CD14-positive monocyte (primary cell): ENCODE measurements around the gene TFPT. TPM values are rescaled to one million over a fixed set of nuclear protein-coding genes. Genes with fewer than 3 reads are reported as not detected.

ENCODE experiments used
- DNase-seq, 3 donors: peaks; one replicate each; pipeline ENCODE4 v3.0.0-alpha.2; 2011 to 2022
- H2AFZ ChIP-seq: 2 replicates; pipeline ENCODE4 v1.6.0; 2012; ENCODE audit warnings: mild to moderate bottlenecking, low read depth, low read length, inconsistent platforms; ENCODE audit not compliant: insufficient read depth, poor library complexity, severe bottlenecking
- H3K27ac ChIP-seq, 2 donors: 1 replicate in 1 of 2; 2 replicates in 1 of 2; pipeline ENCODE4 v1.5.1; 2012 to 2013; ENCODE audit warnings: low read length in 2 of 2, control low read depth in 1 of 2, inconsistent platforms in 1 of 2, low read depth in 1 of 2, mild to moderate bottlenecking in 1 of 2
- H3K27me3 ChIP-seq, 2 donors: one replicate each; pipeline versions ENCODE4 v1.6.0 to v1.6.1; 2011 to 2013; ENCODE audit warnings: low read length in 2 of 2; ENCODE audit not compliant: control insufficient read depth in 2 of 2, insufficient read depth in 2 of 2
- H3K36me3 ChIP-seq, 2 donors: replicated peaks in 1 of 2; 1 replicate in 1 of 2; 2 replicates in 1 of 2; pipeline versions ENCODE4 v1.5.1 to v1.6.1; 2012 to 2013; ENCODE audit warnings: low read length in 2 of 2, control low read depth in 1 of 2, inconsistent platforms in 1 of 2, mild to moderate bottlenecking in 1 of 2; ENCODE audit not compliant: insufficient read depth in 2 of 2, control insufficient read depth in 1 of 2
- H3K4me1 ChIP-seq, 2 donors: 1 replicate in 1 of 2; 2 replicates in 1 of 2; pipeline versions ENCODE4 v1.5.1 to v1.6.1; 2012 to 2013; ENCODE audit warnings: low read length in 2 of 2, control low read depth in 1 of 2, inconsistent platforms in 1 of 2, mild to moderate bottlenecking in 1 of 2, moderate library complexity in 1 of 2; ENCODE audit not compliant: insufficient read depth in 2 of 2, control insufficient read depth in 1 of 2
- H3K4me2 ChIP-seq: replicated peaks from 2 replicates; pipeline ENCODE3; 2012; ENCODE audit warnings: low read length, moderate library complexity, mild to moderate bottlenecking; ENCODE audit not compliant: poor library complexity, severe bottlenecking; ENCODE audit errors: extremely low read depth
- H3K4me3 ChIP-seq, 3 experiments: fragments of 200-600 bp in 1 of 3; sonication (generic) in 1 of 3; replicated peaks in 1 of 3; 1 replicate in 2 of 3; 2 replicates in 1 of 3; pipeline ENCODE4 v1.5.1; 2011 to 2013; ENCODE audit warnings: low read length in 3 of 3, mild to moderate bottlenecking in 3 of 3, control low read depth in 2 of 3, low read depth in 2 of 3, inconsistent platforms in 1 of 3, moderate library complexity in 1 of 3
- H3K79me2 ChIP-seq: 2 replicates; pipeline ENCODE4 v1.6.0; 2012; ENCODE audit warnings: mild to moderate bottlenecking, control low read depth, inconsistent platforms, low read length, moderate library complexity; ENCODE audit not compliant: insufficient read depth
- H3K9ac ChIP-seq: 2 replicates; pipeline ENCODE4 v1.6.0; 2017; ENCODE audit warnings: low read length, mild to moderate bottlenecking; ENCODE audit not compliant: insufficient read depth, poor library complexity, severe bottlenecking
- H3K9me3 ChIP-seq, 2 donors: replicated peaks in 1 of 2; 1 replicate in 1 of 2; 2 replicates in 1 of 2; pipeline versions ENCODE4 v1.5.1 to v1.6.1; 2012 to 2013; ENCODE audit warnings: low read length in 2 of 2, control low read depth in 1 of 2; ENCODE audit not compliant: control insufficient read depth in 1 of 2, insufficient read depth in 1 of 2
- H4K20me1 ChIP-seq: 2 replicates; pipeline ENCODE4 v1.6.0; 2012; ENCODE audit warnings: mild to moderate bottlenecking, low read length, control low read depth, moderate library complexity; ENCODE audit not compliant: insufficient read depth
- H3K27ac Mint-ChIP-seq, 7 donors: one replicate each; pipeline ENCODE4 v1.8.0; 2020; ENCODE audit warnings: mild to moderate bottlenecking in 7 of 7, mixed read lengths in 7 of 7, moderate library complexity in 6 of 7, inconsistent platforms in 2 of 7
- H3K27me3 Mint-ChIP-seq, 3 donors: one replicate each; pipeline ENCODE4 v1.8.0; 2021 to 2022; ENCODE audit warnings: low read depth in 3 of 3, mild to moderate bottlenecking in 3 of 3, mixed read lengths in 3 of 3, moderate library complexity in 3 of 3, inconsistent platforms in 1 of 3
- H3K36me3 Mint-ChIP-seq, 2 donors: one replicate each; pipeline ENCODE4 v1.8.0; 2020; ENCODE audit warnings: mixed read lengths in 2 of 2, inconsistent platforms in 1 of 2, mild to moderate bottlenecking in 1 of 2
- H3K4me1 Mint-ChIP-seq: one replicate; pipeline ENCODE4 v1.8.0; 2020; ENCODE audit warnings: mild to moderate bottlenecking, mixed read lengths
- H3K4me3 Mint-ChIP-seq, 2 donors: one replicate each; pipeline ENCODE4 v1.8.0; 2020; ENCODE audit warnings: mild to moderate bottlenecking in 2 of 2, mixed read lengths in 2 of 2, moderate library complexity in 1 of 2
- H3K9me3 Mint-ChIP-seq, 7 donors: one replicate each; pipeline ENCODE4 v1.8.0; 2020 to 2022; ENCODE audit warnings: mixed read lengths in 7 of 7, mild to moderate bottlenecking in 6 of 7, moderate library complexity in 6 of 7, inconsistent platforms in 2 of 7
- CTCF ChIP-seq: fragments of 200-600 bp; IDR thresholded peaks from one replicate; pipeline ENCODE4 v1.8.0; 2022; ENCODE audit warnings: antibody characterized with exemption, mild to moderate bottlenecking
- WGBS: methylation state at CpG from one replicate; pipeline ENCODE4 v1.1.5; 2013; ENCODE audit warnings: missing lambda C conversion rate; ENCODE audit not compliant: insufficient coverage; 5-methylcytosine and 5-hydroxymethylcytosine counted together
- intact Hi-C, 2 donors: fragments of 100-400 bp; cut with micrococcal nuclease; formaldehyde crosslinking; loops; one replicate each; pipeline versions ENCODE4 v1.15.0 to v1.15.1; 2023
- polyA plus RNA-seq, 3 donors: library from polyadenylated mRNA; depleted of rRNA in 1 of 3; unstranded in 2 of 3; stranded (reverse) in 1 of 3; fragments of 300-500 nt in 2 of 3; fragments of >200 nt in 1 of 3; fragmentation: Illumina TruSeq in 2 of 3; gene quantifications; 1 replicate in 2 of 3; 2 replicates in 1 of 3; pipeline ENCODE4 v1.2.3, GENCODE V29; 2012 to 2021

Gene TFPT
- polyA plus RNA-seq, 3 donors: 7.0 to 11.5 (median 9.5) TPM

GRCh38 chr19:54121259-54121658 lies 5.8 kb upstream of the TFPT start:
- WGBS: 94% methylated on average over 7 of the region's 10 CpGs
- no peaks in the 10 kb centered on the region for H4K20me1 ChIP-seq
- H3K4me3 ChIP-seq: no peak overlapping the region
- intact Hi-C loops: no loop called here
- no peak overlapping the region for H3K4me2 ChIP-seq
- H3K4me3 Mint-ChIP-seq: no peak overlapping the region
- H3K4me1 Mint-ChIP-seq: peaks cover 6% of the 10 kb centered on the region
- H3K36me3 ChIP-seq: peaks cover 64 to 79% of the 10 kb centered on the region in 2 donors
- H3K9ac ChIP-seq: no peak overlapping the region
- H3K27me3 Mint-ChIP-seq: peaks cover 0 to 3% (median 0%) of the 10 kb centered on the region in 3 donors
- H2AFZ ChIP-seq: no peak overlapping the region
- peaks cover 74 to 81% of the 10 kb centered on the region in 2 donors for H3K36me3 Mint-ChIP-seq
- H3K9me3 Mint-ChIP-seq: no peaks in the 10 kb centered on the region
- peak overlapping the region in 1 of 7 donors; percentile 24 for H3K27ac Mint-ChIP-seq
- H3K4me1 ChIP-seq: peaks cover 2 to 4% of the 10 kb centered on the region in 2 donors
- no peaks in the 10 kb centered on the region for H3K27me3 ChIP-seq
- peaks cover 13% of the 10 kb centered on the region for H3K79me2 ChIP-seq
- H3K9me3 ChIP-seq: no peaks in the 10 kb centered on the region
- no peak overlapping the region for H3K27ac ChIP-seq
- no peak for DNase-seq
- TF ChIP-seq CTCF: no peak

GRCh38 chr19:54114340-54115108 lies 933 bp downstream of the TFPT start:
- Histone ChIP-seq H3K36me3 (peaks cover 23 to 40% of the 10 kb centered on the region in 2 donors), H3K9ac (peak overlapping the region; percentile 71)
- 3% methylated on average over 27 of the region's 28 CpGs for WGBS

More at GRCh38 chr19:54114340-54115108, 933 bp downstream of the TFPT start:
- peaks cover 19 to 27% of the 10 kb centered on the region in 2 donors for H3K4me1 ChIP-seq
- Mint-ChIP-seq H3K36me3 (peaks cover 33 to 54% of the 10 kb centered on the region in 2 donors), H3K27ac (peak overlapping the region; percentile 94 to 98 (median 98)), H3K4me1 (peaks cover 29% of the 10 kb centered on the region), H3K9me3 (no peaks in the 10 kb centered on the region), H3K27me3 (peaks cover 0 to 3% (median 0%) of the 10 kb centered on the region in 3 donors), H3K4me3 (peak overlapping the region; percentile 90 to 98)
- H3K9me3 ChIP-seq: no peaks in the 10 kb centered on the region
- H3K4me2 ChIP-seq: peak overlapping the region; percentile 87
- peaks cover 37% of the 10 kb centered on the region for H4K20me1 ChIP-seq
- H2AFZ ChIP-seq: peak overlapping the region; percentile 94
- peak in 2 of 3 donors; percentile 47 to 59 for DNase-seq
- H3K79me2 ChIP-seq: peaks cover 48% of the 10 kb centered on the region
- peak overlapping the region; percentile 52 to 94 (median 83) for H3K4me3 ChIP-seq
- peak overlapping the region; percentile 32 to 84 for H3K27ac ChIP-seq
- no peaks in the 10 kb centered on the region for H3K27me3 ChIP-seq
- TF ChIP-seq CTCF: no peak
- intact Hi-C loops: loop anchor here in 1 of 2 donors (1.0 kb wide), 1 partner anchor 11 kb away; no protein-coding TSS in a partner anchor
